ENCODE results near the gene GPR135.

GRCh38 chr14:59478540-59478939 is 13.4 kb upstream of the GPR135 start:
- TF ChIP-seq GATA3 (IDR thresholded peaks at IDR 0.05; ENCODE audit: low read depth, low read length) (no peak), GATA2 (IDR thresholded peaks at IDR 0.05; ENCODE audit: low read depth, low read length) (no peak)

Measured in SH-SY5Y (cell line).